HG03432 (cell line): ENCODE results near the gene ARHGAP18.

Source experiments
- ATAC-seq: cut with Tn5 transposase; IDR thresholded peaks from one replicate; pipeline ENCODE4 v1.9.1; 2021; ENCODE audit warnings: mild to moderate bottlenecking, moderate library complexity; ENCODE audit not compliant: unreplicated experiment

The ARHGAP18 gene

DNA sequence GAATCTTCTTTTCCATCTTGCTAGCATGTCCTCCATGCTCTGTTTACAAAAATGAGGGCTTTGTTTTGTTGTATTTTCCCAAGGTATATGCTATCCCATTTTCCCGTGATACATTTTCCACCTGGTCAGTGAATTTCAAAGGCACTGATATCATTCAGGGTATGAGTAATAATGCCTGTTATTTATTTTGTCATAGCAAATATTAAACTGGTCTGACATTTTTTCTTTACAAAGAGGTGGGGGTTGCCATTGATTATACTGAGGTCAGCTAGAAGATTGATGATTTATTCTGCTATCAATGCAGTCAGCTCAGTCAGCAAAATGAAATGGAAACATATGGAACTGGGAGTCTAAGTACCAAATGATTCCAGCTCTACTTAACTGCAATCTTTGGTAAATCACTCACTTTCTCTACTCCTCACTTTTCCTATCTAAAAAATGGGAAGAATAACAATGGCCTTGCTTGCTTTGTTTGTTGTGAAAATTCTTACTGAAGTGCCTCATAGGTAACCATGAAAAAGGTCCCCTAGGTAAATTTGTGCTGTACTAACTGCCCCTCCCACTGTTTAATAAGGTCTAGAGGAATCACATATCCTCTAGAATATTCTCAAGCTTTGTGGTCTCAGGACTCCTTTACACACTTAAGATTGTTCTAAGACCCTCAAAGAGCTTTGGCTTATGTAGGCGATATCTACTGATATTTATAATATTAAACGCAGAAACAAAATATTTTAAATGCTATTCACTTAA is 64.0 kb downstream of the ARHGAP18 start:
- no peak for ATAC-seq

DNA sequence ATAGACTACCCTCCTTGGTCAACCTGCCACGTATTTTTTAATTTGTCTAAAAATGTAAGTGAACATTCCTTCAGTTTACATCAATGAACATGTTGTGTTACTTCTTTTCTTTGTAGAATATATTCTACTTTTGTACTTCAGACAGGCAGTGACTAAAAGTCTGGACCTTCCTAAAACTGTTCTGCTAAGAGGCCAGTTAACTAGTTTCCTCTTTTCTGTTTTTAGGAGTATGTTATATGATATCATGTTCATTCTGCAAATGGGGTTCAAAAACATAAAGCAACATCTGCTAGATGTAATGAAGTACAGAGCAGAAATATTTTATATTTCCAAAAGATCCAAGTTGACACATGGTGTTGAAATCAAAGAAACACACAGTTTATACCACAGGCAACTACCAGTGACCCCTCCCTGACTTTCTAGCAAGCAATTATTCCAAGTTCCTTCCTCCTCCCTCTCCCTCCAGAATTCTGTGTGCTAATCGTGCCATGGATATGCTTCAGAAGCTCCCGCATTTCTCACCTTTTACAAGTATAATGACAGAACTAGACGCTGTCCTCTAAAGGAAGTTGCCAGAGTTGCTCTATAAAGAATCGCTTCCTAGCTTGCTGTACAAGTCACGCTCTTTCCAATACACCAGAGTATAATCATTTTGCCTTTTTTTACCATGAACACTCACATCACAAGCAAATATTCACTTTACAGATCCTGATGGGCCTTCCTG is 64.7 kb downstream of the ARHGAP18 start:
- no peak for ATAC-seq

DNA sequence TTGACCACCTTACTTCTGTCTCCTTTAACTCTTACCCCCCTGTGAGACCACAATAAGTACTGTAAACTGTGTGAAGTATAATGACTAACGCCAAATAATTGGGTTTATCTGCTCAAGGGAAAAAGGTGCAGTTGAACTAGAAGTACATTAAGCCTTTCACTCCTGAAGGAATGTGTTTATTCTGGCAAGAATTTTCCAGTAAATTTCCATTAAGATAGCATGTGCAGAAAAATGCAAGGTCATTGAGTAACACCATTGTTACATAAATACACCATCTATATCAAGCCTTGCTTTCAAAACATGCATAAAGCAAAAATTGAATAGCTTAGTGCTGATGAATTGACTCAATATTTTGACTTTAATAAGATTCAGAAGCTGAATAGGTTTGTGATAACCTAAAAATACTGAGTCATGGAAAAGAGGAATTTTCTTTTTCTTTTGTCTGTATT is 65.4 kb downstream of the ARHGAP18 start:
- ATAC-seq: no peak

DNA sequence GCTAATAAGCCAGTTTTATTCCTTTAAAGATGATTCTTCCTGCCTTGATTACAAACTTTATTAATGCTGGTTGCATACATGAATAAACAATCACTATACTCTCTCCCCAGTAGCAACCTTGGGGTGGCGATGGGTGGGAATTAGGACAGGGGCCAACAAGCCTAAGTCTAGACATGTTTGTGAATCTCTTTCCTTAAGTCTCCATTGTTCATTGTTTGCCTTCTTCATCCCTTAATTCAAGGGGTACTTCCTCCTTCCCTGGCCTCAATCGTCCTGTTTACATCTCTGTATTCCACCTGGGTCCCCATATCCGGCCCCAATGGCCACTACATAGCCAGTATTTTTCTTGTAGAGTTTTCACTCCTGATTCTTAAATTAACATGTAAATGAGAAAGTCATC is 66.0 kb downstream of the ARHGAP18 start:
- no peak for ATAC-seq

DNA sequence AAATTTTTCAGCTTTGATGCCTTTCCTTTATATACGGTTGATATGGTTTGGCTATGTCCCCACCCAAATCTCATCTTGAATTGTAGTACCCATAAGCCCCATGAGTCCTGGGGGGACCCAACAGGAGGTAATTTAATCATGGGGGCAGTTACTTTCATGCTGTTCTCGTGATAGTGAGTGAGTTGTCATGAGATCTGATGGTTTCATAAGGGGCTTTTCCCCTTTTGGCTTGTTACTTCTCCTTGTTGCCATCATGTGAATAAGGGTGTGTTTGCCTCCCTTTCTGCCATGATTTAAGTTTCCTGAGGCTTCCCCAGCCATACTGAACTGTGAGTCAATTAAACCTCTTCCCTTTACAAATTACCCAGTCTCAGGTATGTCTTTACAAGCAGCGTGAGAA is 66.8 kb downstream of the ARHGAP18 start:
- no peak for ATAC-seq

DNA sequence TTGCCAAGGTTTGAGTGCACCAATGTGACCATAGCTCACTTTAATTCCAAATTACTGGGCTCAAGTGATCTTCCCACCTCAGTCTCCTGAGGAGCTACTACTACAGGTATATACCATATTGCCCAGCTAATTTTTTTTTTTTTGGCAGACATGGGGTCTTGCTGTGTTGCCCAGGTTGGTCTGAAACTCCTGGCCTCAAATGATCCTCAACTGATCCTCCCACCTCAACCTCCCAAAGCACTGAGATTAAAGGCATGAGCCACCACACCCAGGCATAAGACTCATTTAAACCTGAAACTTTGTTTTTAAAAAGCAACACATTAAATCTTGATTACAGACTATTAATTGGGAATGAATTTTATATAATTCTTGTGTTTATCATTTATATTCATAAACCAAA is 67.7 kb downstream of the ARHGAP18 start:
- ATAC-seq: no peak

DNA sequence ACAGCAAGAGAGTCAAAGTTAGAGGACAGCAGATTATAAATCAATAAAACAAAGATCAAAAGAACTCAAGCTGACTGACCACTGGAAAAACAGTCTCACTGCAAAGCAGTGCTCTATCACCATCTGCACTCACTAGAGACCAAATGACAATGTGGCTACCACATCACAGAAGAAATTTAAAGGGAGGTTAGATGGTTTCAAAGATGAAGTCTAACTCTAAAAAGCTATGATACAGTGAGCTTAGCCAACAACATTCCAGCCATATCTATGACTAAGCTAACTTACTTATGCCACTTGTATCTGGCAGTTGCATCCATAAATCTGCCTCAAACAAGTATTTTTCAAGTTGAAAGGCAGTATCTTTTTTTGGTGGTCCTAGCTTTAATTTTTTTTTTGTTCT is 68.6 kb downstream of the ARHGAP18 start:
- no peak for ATAC-seq

DNA sequence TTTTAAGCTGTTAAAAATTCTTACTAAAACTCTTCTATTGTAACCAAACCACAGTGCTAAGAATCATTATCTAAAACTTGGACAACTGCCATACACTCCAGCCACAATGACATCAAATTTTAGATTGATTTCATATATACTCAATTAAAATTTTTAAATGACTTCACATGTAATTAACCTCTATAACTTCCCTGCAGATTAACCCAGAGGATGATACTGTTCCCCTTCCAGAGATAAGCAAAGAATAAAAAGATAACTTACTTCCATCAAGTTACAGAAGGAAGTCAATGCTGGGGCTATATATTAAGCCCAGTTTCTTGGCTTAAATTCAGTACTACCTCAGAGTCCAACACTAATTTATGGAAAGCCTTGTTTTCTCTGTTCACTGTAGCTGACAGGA is 71.3 kb downstream of the ARHGAP18 start:
- ATAC-seq: no peak

DNA sequence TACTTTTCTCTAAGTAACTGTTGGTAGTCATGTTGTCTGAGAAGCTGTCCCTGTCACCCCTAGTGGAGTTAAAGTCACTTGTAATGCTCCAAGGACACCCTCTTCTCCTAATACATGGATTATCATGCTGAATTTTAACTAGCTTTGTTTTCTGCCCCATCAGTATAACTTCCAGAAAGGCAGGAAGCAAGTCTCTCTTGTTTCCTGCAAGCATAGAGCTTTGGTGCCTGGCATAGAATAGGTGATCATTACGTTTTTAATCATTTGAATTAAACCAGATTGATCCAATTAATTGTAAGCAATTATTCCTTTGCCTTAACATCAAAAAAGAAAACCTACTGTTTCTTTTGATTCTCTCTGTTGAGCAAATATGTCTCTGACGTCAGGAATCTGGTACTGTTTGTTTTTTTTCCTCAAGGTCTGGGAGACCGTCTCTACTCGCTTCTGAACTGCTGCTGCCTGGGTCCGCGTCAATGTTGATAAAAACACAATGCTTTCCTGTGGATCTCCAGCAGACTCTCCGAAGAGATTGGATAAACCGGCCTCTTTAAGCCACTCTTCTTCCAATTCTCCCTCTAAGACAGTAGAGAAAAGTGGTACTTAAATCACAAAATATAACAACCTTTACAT is 71.8 kb downstream of the ARHGAP18 start:
- ATAC-seq: no peak

DNA sequence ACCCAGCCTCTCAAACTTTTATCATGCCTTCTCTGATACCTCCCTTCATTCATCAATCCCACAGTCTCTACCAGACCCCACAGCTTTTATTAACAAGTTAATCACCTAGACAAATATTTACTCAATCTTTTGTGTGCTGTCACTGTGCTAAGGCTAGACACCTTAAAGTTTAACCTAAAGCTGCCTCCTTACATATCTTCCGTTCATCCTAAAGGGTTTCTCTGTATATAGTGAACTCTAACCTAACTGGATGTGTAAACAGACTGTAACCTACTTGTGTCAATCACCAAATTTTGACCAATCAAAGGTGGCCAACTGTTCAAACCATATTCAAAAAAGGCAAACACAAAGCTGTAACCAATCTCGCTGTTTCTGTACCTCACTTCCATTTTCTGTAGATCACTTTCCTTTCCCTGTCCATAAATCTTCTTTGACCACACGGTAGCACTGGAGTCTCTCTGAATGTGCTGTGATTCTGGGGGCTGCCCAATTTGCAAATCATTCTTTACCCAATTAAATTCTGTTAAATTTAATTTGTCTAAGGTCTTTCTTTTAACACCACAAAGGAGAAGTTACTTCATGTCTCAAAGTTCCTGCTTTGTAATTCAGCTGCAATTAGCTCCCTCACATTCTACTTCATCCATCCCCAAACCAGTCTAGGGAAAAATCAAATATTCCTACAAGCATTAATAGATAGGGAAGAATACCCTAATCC is 72.5 kb downstream of the ARHGAP18 start:
- ATAC-seq: no peak

DNA sequence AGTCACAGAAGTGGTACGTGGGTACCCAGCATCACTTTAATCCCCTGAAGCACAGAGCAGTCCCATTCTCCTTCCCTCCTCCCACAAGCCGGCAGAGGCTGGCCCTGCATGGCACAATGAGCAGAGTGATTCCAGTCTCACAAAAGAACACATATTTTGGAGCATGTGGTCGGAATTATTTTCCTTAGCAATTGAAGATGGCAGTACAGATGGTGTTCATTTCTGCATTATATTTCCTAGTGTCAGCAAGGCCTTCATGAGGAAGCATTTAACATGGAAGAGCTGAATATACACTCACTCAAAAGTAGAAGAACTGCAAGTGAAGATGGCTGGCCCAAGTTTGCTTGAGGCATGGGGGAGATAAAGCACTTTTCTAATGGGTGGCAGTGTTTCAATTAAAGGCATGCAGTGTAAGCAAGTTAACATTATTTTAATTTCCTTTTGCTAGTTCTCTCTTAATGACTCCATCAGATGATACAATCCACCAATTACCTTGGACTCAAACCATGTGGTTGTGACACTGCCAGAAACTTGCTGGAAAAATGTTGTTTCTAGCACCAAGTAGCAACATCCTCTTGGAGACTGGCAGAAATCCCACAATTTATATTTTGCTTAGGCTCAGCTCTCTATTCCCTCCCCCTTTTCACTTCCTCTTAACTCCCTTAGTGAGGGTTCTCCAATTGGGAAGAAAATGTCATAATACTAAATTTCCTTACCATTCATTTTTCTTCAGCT is 74.4 kb downstream of the ARHGAP18 start:
- ATAC-seq: no peak

DNA sequence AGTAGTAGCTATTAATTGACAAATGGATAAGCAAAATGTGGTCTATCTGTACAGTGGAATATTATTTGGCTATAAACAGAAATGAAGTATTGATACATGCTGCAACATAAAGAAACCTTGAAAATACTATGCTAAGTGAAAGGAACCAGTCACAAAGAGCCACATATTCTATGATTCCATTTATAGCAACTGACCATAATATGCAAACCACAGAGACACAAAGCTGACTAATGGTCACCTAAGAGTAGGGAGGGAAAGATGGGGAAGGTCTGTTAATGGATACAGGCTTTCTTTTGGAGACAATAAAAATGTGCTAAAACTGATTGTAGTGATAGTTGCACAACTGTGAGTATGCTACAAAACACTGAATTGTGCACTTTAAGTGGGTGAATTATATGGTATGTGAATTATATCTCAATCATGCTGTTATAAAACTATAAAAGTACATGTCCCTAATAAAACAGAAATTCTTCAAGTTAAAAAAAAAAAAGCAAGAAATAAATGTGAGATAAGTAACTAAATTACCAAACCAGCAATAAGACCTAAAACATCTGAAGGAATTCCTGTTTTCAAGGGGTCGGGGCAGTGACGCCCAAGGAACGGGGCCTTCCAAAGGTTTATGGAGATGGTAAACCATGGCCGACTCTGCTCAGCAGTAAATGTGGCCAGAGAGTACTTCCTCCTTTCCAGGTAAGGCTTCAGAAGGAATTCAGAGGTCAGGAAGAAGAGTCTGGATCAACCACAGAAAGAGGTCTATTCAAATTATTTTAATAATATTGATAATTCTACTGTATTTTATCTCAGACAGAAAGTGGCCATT is 75.4 kb downstream of the ARHGAP18 start:
- ATAC-seq: no peak

DNA sequence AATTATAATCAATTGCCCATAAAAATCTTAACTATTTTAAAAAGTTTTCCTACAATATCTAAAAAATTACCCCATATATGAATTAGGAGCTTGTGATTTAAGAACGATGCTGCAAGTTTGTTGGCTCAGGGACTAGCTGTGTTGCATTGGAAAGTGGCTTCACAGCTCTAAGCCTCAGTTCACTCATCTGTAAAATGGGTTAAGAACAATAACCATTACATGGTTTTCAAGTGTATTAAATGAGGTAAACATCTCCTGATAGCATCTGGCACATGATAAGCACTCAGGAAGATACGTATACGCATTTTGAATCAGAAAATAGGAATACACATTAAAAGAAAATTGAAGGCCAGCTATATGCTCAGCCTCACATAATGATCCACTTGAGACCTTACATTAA is 76.4 kb downstream of the ARHGAP18 start:
- ATAC-seq: no peak

DNA sequence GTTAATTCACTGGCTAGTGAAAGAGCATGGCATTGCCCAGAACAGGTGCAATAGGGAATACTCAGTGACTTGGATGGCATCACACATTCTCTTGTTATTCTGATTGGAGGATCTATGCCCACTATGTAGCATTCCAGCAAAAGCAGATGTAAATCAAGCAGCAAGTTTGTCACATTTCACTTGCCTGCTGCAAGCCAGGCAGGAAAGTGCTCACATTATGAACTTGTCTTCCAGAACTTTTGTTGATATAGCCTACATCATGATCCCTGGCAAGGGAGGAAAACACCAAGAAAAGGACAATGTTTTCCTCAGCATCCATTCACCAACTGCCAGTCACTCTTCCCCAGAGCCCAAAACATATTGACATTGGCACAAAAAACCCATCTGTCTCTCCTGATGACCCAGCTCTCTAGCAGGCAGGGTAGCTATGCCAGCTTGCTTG is 77.8 kb downstream of the ARHGAP18 start:
- ATAC-seq: no peak

DNA sequence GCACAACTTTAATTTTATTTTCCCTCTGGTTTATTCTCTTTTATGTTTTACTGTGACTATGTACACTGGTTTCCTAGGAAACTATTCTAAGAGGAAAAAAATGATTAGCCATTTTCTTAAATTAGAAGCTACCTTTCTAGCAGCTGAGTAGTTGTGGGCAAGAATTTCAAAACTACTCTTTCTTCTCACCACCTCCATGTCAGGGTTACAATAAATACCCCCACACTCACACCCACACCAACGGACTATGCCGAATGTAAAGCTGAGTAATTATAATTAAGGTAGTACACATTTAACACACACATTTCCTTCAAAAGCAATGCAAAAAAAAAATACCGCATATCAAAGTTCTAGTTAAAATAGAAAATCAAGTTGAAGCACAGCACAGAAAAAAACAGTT is 78.9 kb downstream of the ARHGAP18 start:
- ATAC-seq: no peak

DNA sequence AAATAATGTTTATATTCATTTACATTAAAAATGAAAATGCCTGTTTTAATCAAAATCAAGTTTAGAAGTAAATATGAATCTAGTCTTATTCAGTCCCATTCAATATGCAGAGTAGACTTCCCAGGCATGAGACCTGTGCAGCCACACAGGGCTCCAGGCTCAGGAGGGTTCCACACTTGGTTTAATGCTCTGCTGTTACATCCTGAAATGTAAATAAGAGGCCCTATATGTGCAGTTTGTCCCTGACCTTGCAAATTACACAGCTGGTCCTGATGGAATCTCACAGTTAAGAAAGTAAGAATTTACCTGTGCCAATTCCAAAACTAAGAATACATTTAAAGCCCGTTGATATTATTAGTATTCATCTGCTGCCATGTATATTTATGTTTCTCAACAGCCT is 79.4 kb downstream of the ARHGAP18 start:
- ATAC-seq: no peak

DNA sequence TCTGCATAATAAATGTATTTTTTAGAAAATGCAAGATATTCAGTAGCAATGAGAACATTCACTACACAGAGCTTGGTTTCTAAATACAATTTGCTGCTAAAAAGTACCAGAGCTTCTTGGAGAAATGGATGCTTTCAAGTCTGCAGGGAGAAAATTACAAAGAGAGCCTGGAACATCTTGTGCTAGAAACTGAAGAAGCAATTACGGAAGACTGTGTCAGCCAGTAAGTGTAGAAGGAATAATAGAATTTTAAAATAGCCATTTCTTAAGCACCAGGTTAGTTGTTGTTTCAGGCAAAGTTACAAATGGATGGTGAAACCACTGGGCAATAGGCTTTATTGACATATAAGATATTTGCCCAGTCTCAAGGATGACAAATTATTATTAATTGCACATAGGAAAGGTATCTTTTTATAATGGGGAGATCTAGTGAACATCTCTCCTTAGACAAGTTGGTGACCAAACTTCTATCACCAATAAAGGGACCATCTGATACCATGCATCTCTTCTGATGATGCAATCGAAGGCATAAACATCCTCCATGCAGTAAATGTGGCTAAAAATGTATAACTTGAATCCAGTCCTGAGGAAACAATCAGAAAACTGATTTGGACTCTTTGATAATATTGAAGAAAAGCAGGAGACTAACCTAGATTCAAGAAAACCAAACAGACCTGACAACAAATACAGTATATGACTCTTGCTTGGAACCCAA is 81.7 kb downstream of the ARHGAP18 start:
- ATAC-seq: no peak

DNA sequence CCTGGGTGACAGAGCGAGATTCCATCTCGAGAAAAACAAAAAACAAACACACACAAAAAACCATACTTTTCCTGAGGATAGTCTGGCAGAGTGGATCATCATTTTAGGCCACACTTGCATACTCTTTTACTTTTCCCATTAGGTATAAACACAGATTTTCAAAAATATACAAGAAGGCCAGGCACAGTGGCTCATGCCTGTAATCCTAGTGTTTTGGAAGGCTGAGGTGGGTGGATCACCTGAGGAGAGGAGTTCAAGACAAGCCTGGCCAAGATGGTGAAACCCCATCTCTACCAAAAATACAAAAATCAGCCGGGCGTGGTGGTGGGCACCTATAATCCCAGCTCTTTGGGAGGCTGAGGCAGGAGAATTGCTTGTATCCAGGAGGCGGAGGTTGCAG is 85.5 kb downstream of the ARHGAP18 start:
- no peak for ATAC-seq
